Stimulated activated CD8-positive, alpha-beta memory T cell treated with anti-CD3 and anti-CD28 coated beads, Interleukin-7, amount 100 ng/mL, for 4 hours (primary cell): Measurements from ENCODE around the gene ETHE1.
A peak's percentile ranks its signal among the peaks of the same experiment; 100 is the strongest.
"Not testable (repeated sequence)": the region's sequence is repeated elsewhere in the genome, so short reads cannot be mapped to it uniquely, and the experiment has no call there.

Source experiments
- DNase-seq, 2 donors: peaks; one replicate each; pipeline ENCODE4 v3.0.0-alpha.2; 2020; ENCODE audit warnings: low read depth in 2 of 2

ETHE1 gene

GRCh38 chr19:43523696-43524095 is 3.3 kb downstream of the ETHE1 start:
- DNase-seq: not testable (repeated sequence)

- no peak for DNase-seq
Measured at GRCh38 chr19:43522929-43523328, 4.1 kb downstream of the ETHE1 start.

GRCh38 chr19:43519436-43520088 is 7.4 kb downstream of the ETHE1 start:
- DNase-seq: peak; percentile 70

GRCh38 chr19:43518051-43518450 is 8.9 kb downstream of the ETHE1 start:
- no peak for DNase-seq

- DNase-seq: not testable (repeated sequence)
Measured at GRCh38 chr19:43512399-43512798, 14.6 kb downstream of the ETHE1 start.

- DNase-seq: no peak
Measured at GRCh38 chr19:43511324-43511723, 15.7 kb downstream of the ETHE1 start.

- no peak for DNase-seq
Measured at GRCh38 chr19:43510713-43511112, 16.3 kb downstream of the ETHE1 start.

- DNase-seq: no peak
Measured at GRCh38 chr19:43507880-43508279, 19.1 kb downstream of the ETHE1 start.

GRCh38 chr19:43506629-43507028 is 20.4 kb downstream of the ETHE1 start:
- DNase-seq: no peak

GRCh38 chr19:43505941-43506340 is 21.1 kb downstream of the ETHE1 start:
- no peak for DNase-seq

GRCh38 chr19:43505186-43505456 is 21.9 kb downstream of the ETHE1 start:
- no peak for DNase-seq

GRCh38 chr19:43504426-43505185 is 22.4 kb downstream of the ETHE1 start, which contains the start of gene PHLDB3:
TSS of gene PHLDB3 (minus strand) at chr19:43504746. CDS start at chr19:43504118, 628 bp downstream.
- peak in 1 of 2 donors; percentile 33 for DNase-seq

GRCh38 chr19:43503501-43504425 is 23.2 kb downstream of the ETHE1 start:
- peak; percentile 97 to 99 for DNase-seq

GRCh38 chr19:43502419-43502976 is 24.5 kb downstream of the ETHE1 start:
- no peak for DNase-seq

GRCh38 chr19:43501661-43502418 is 25.2 kb downstream of the ETHE1 start:
- no peak for DNase-seq

- DNase-seq: no peak
Measured at GRCh38 chr19:43499042-43499441, 28.0 kb downstream of the ETHE1 start.

- DNase-seq: no peak
Measured at GRCh38 chr19:43498233-43498842, 28.7 kb downstream of the ETHE1 start.

- no peak for DNase-seq
Measured at GRCh38 chr19:43496960-43497359, 30.0 kb downstream of the ETHE1 start.

- no peak for DNase-seq
Measured at GRCh38 chr19:43495082-43495481, 31.9 kb downstream of the ETHE1 start.

GRCh38 chr19:43490759-43491158 is 36.2 kb downstream of the ETHE1 start:
- DNase-seq: no peak
